ENCODE data around the gene ARL10.

Gene ARL10

GRCh38 chr5:176365351-176366231 is at the start of gene ARL10:
TSS of gene ARL10 (plus strand) at chr5:176365487. CDS start at chr5:176365564, 77 bp downstream.
- DNase-seq = no peak

GRCh38 chr5:176317534-176318374 is 47.5 kb upstream of the ARL10 start:
- DNase-seq = no peak

GRCh38 chr5:176319827-176320554 is 45.3 kb upstream of the ARL10 start:
- no peak for DNase-seq

- DNase-seq = no peak
These were observed 44.7 kb upstream of the ARL10 start for GRCh38 chr5:176320577-176320976.

- DNase-seq = no peak
These were observed 31.1 kb upstream of the ARL10 start for GRCh38 chr5:176334031-176334770.

GRCh38 chr5:176337913-176338312 is 27.4 kb upstream of the ARL10 start:
- DNase-seq = no peak

GRCh38 chr5:176339304-176339703 is 26.0 kb upstream of the ARL10 start:
- DNase-seq = no peak

GRCh38 chr5:176341325-176342157 is 23.7 kb upstream of the ARL10 start:
- no peak for DNase-seq

- DNase-seq = no peak
These were observed 23.2 kb upstream of the ARL10 start for GRCh38 chr5:176342158-176342483.

- DNase-seq = no peak
These were observed 22.4 kb upstream of the ARL10 start for GRCh38 chr5:176342766-176343458.

GRCh38 chr5:176350416-176350815 is 14.9 kb upstream of the ARL10 start:
- DNase-seq = no peak

GRCh38 chr5:176352116-176352878 is 13.0 kb upstream of the ARL10 start:
- no peak for DNase-seq

GRCh38 chr5:176353533-176353932 is 11.8 kb upstream of the ARL10 start:
- DNase-seq = no peak

GRCh38 chr5:176355400-176356178 is 9.7 kb upstream of the ARL10 start:
- no peak for DNase-seq

- no peak for DNase-seq
These were observed 9.1 kb upstream of the ARL10 start for GRCh38 chr5:176356179-176356566.

- no peak for DNase-seq
These were observed 5.6 kb upstream of the ARL10 start for GRCh38 chr5:176359658-176360057.

GRCh38 chr5:176360894-176361436 is 4.3 kb upstream of the ARL10 start:
- no peak for DNase-seq

GRCh38 chr5:176361437-176362232 is 3.7 kb upstream of the ARL10 start, which contains the start of gene KIAA1191:
TSS of gene KIAA1191 (minus strand) at chr5:176361764. CDS start at chr5:176359508, 2,256 bp downstream.
- peak; percentile 69 for DNase-seq
